ENCODE data around the gene IKZF3. TPM values are rescaled to one million over a fixed set of nuclear protein-coding genes. Genes with fewer than 3 reads are reported as not detected.
A peak's percentile ranks its signal among the peaks of the same experiment; 100 is the strongest.

IKZF3 gene
- total and polyA plus RNA-seq, 4 donors: 1.0 to 3.9 (median 2.6) TPM

DNA sequence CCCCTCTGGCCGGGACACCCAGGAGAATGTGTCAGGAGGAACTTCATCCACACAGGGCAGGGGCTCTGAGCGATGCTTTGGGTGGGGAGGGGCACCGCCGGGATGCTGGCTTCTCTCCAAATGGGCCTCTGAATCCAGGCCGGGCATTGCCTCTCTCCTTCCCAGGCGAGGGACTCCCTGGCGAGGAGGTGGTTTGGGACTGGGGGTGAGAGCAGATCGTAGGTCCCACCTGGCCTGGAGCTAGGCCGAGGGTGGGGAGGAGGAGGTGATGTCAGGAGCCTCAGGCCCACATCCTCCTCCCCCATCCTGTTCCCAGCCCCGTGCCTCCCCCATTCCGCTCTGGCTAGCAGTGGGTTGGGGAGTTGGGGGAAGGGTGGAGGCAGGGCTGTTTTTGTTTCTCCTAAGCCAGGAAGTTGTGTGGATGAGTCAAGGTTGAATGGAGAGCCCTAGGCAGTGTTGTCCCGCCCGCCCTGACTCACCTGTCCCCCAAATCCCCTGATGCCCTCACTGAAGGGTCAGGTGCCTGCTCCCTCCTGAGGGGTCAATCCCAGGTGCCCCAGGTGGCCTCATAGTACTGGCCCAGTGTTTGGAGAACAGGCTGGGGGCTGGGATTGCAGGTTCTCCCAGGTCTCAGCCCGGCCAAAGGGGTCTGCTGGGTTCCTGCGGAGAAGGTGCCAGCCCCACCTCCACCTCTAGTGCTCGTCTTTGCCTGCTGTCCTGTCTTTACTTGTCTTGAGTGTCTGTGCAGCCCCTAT is 123.6 kb downstream of the IKZF3 start:
- H3K9ac ChIP-seq (ENCODE audit: insufficient read depth in 1 of 2, low read length in 2 of 2): peak overlapping the region in 1 of 2 donors; percentile 61
- peaks cover 0 to 21% (median 14%) of the 10 kb centered on the region in 5 donors for H3K4me1 ChIP-seq (ENCODE audit: control insufficient read depth in 5 of 5, insufficient read depth in 5 of 5, low read length in 5 of 5)
- no peaks in the 10 kb centered on the region for H3K9me3 ChIP-seq (ENCODE audit: control insufficient read depth in 4 of 4, insufficient read depth in 3 of 4, low read length in 3 of 4)
- WGBS, 2 donors: 45 to 63% methylated on average over 16 of the region's 16 CpGs
- peak; percentile 20 for ATAC-seq (ENCODE audit: insufficient read depth, low FRiP score)
- DNase-seq: peak in 1 of 3 donors; percentile 19
- H3K27ac ChIP-seq (ENCODE audit: low read depth in 1 of 2, low read length in 1 of 2): peak overlapping the region in 1 of 2 donors; percentile 59
- H3K36me3 ChIP-seq (ENCODE audit: control insufficient read depth in 4 of 4, insufficient read depth in 4 of 4, low read length in 4 of 4): peaks cover 0 to 9% (median 0%) of the 10 kb centered on the region in 4 donors
- TF ChIP-seq, protein P1, sequence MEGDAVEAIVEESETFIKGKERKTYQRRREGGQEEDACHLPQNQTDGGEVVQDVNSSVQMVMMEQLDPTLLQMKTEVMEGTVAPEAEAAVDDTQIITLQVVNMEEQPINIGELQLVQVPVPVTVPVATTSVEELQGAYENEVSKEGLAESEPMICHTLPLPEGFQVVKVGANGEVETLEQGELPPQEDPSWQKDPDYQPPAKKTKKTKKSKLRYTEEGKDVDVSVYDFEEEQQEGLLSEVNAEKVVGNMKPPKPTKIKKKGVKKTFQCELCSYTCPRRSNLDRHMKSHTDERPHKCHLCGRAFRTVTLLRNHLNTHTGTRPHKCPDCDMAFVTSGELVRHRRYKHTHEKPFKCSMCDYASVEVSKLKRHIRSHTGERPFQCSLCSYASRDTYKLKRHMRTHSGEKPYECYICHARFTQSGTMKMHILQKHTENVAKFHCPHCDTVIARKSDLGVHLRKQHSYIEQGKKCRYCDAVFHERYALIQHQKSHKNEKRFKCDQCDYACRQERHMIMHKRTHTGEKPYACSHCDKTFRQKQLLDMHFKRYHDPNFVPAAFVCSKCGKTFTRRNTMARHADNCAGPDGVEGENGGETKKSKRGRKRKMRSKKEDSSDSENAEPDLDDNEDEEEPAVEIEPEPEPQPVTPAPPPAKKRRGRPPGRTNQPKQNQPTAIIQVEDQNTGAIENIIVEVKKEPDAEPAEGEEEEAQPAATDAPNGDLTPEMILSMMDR (IDR thresholded peaks at IDR 0.05; ENCODE audit: control extremely low read depth, extremely low read depth): no peak
- peaks cover 0 to 36% (median 20%) of the 10 kb centered on the region in 3 donors for H3K27me3 ChIP-seq (ENCODE audit: control insufficient read depth in 3 of 3, insufficient read depth in 3 of 3, low read length in 2 of 3)
- no peak overlapping the region for H3K4me3 ChIP-seq

DNA sequence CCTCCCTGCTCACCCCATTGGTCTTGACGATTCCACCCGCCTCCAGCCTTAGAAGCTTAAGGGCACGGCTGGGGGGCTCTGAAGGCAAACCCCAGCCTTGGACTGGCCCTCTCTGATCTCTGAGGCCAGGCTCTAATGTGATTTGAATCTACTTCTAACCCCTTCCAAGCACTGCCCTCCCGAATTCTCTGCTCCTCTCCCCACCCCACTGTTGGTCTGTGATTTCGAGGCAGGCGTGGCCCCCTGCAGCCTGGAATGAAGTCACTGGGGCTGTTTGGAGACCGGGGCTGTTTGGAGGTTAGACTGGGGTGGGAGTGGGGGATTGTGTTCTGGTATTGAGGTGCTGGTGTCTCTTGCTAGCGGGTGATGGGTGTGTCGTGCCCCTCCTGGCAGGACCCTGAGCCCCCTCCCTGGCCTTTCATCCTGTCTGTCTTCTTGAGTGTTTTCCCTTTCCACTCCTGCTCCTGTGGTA is 124.2 kb downstream of the IKZF3 start:
- WGBS, 2 donors: 36 to 42% methylated on average over 9 of the region's 9 CpGs
- Histone ChIP-seq H3K27me3 (ENCODE audit: control insufficient read depth in 3 of 3, insufficient read depth in 3 of 3, low read length in 2 of 3) (peaks cover 0 to 36% (median 20%) of the 10 kb centered on the region in 3 donors), H3K36me3 (ENCODE audit: control insufficient read depth in 4 of 4, insufficient read depth in 4 of 4, low read length in 4 of 4) (peaks cover 0 to 9% (median 0%) of the 10 kb centered on the region in 4 donors), H3K9me3 (ENCODE audit: control insufficient read depth in 4 of 4, insufficient read depth in 3 of 4, low read length in 3 of 4) (no peaks in the 10 kb centered on the region), H3K27ac (ENCODE audit: low read depth in 1 of 2, low read length in 1 of 2) (peak overlapping the region in 1 of 2 donors; percentile 59), H3K4me1 (ENCODE audit: control insufficient read depth in 5 of 5, insufficient read depth in 5 of 5, low read length in 5 of 5) (peaks cover 0 to 21% (median 14%) of the 10 kb centered on the region in 5 donors), H3K4me3 (peak overlapping the region; percentile 3), H3K9ac (ENCODE audit: insufficient read depth in 1 of 2, low read length in 2 of 2) (peak overlapping the region in 1 of 2 donors; percentile 61)
- DNase-seq: peak in 1 of 3 donors; percentile 33
- TF ChIP-seq, protein P1 (IDR thresholded peaks at IDR 0.05; ENCODE audit: control extremely low read depth, extremely low read depth): no peak
- ATAC-seq (ENCODE audit: insufficient read depth, low FRiP score): no peak

DNA sequence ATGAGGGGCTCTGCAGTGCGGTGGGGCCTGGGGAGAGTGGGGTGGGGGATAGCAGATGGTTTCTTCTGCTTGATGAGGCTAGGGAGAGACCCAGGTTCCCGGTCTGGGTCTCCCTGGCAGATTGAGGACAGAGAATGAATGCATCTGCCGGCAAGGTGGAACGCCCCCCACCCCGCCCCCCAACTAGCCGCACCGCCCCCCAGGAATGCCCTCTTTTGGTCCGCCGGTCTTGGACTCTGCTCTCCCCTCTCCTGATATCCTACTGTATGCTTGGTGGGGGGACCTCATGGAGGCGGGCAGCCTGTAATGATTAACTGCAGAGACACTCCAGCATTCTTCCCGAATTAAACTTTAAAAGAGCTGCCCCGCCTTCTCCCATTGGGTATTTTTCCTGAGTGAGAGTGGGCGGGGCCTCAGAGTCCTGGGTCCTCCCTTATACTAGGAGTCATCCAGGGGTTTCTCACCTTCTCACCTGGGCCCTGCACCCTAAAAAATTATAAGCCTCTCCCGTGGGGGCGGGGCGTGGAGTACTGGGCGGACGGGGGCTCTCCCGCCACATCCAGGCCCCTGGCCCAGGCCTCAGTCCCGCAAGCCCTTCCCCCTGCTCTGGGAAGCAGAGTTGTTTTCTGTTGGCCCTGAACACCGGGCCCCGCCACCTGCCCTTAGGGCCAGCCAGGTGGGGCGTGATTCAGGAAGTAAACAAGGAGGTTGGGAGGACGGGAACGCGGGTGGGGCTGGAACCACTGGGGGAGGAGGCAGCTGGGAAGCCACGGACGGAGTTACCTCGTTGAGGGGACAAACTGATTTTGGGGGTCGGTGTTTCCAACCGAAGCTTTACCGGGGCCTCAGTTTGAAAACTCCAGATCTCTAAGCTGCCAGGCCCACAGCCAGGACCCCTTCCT is 124.9 kb downstream of the IKZF3 start:
- H3K9me3 ChIP-seq (ENCODE audit: control insufficient read depth in 4 of 4, insufficient read depth in 3 of 4, low read length in 3 of 4): no peaks in the 10 kb centered on the region
- peak overlapping the region in 1 of 2 donors; percentile 59 for H3K27ac ChIP-seq (ENCODE audit: low read depth in 1 of 2, low read length in 1 of 2)
- peaks cover 0 to 4% (median 0%) of the 10 kb centered on the region in 4 donors for H3K36me3 ChIP-seq (ENCODE audit: control insufficient read depth in 4 of 4, insufficient read depth in 4 of 4, low read length in 4 of 4)
- ATAC-seq (ENCODE audit: insufficient read depth, low FRiP score) (peak; percentile 55), DNase-seq (peak; percentile 69 to 83 (median 69))
- peaks cover 0 to 36% (median 20%) of the 10 kb centered on the region in 3 donors for H3K27me3 ChIP-seq (ENCODE audit: control insufficient read depth in 3 of 3, insufficient read depth in 3 of 3, low read length in 2 of 3)
- peaks cover 0 to 21% (median 14%) of the 10 kb centered on the region in 5 donors for H3K4me1 ChIP-seq (ENCODE audit: control insufficient read depth in 5 of 5, insufficient read depth in 5 of 5, low read length in 5 of 5)
- TF ChIP-seq, protein P1 (IDR thresholded peaks at IDR 0.05; ENCODE audit: control extremely low read depth, extremely low read depth): no peak
- 6 to 11% methylated on average over 32 of the region's 32 CpGs for WGBS, 2 donors
- peak overlapping the region in 1 of 2 donors; percentile 61 for H3K9ac ChIP-seq (ENCODE audit: insufficient read depth in 1 of 2, low read length in 2 of 2)
- H3K4me3 ChIP-seq: peak overlapping the region; percentile 14
